ENCODE measurements around the gene APOBEC3A. TPM values are rescaled to one million over a fixed set of nuclear protein-coding genes. Genes with fewer than 3 reads are reported as not detected.

Gene APOBEC3A
- total RNA-seq, 1 experiment from 2014 or later = not detected

GRCh38 chr22:38967451-38968450 is 10.3 kb downstream of the APOBEC3A start:
- Histone ChIP-seq H3K9me3 (ENCODE audit: insufficient read depth, low read depth) (no peaks in the 10 kb centered on the region), H3K9me2 (ENCODE audit: insufficient read depth) (no peaks in the 10 kb centered on the region), H4K20me1 (ENCODE audit: insufficient read depth) (no peaks in the 10 kb centered on the region), H3K27ac (no peak overlapping the region), H3K4me1 (replicated peaks; ENCODE audit: insufficient read depth) (peaks cover 10% of the 10 kb centered on the region; the same call in 1 of the 2 replicates), H3K36me3 (ENCODE audit: low read depth) (no peaks in the 10 kb centered on the region), H3K4me3 (no peak overlapping the region), H3K4me2 (no peak overlapping the region), H3K27me3 (ENCODE audit: insufficient read depth, low read depth) (no peaks in the 10 kb centered on the region), H3K79me2 (ENCODE audit: low read depth) (no peaks in the 10 kb centered on the region), H2AFZ (no peak overlapping the region), H3F3A (ENCODE audit: insufficient read depth, low read depth) (no peaks in the 10 kb centered on the region; the same call in 1 of the 2 replicates)
- no TSS peak for BruUV-seq (replicated peaks)
- TF ChIP-seq CTCF (conservative IDR thresholded peaks at IDR 0.05) (no peak), EZH2 (IDR thresholded peaks at IDR 0.05; ENCODE audit: low read depth) (no peak)
- intact Hi-C loops (cut with micrococcal nuclease; ENCODE audit: unreplicated experiment) = no loop called here
- POLR2A ChIA-PET (ENCODE audit: unreplicated experiment) = no interaction called here
- CTCF ChIA-PET = no interaction called here
- peak in 1 of 2 experiments; percentile 62 for DNase-seq

GRCh38 chr22:38968801-38969200 is 11.4 kb downstream of the APOBEC3A start:
- no peaks in the 10 kb centered on the region for H3K27me3 ChIP-seq (ENCODE audit: insufficient read depth, low read depth)
- H3F3A ChIP-seq (ENCODE audit: insufficient read depth, low read depth) = no peaks in the 10 kb centered on the region; the same call in 1 of the 2 replicates
- intact Hi-C loops (cut with micrococcal nuclease; ENCODE audit: unreplicated experiment) = no loop called here
- ChIA-PET CTCF (no interaction called here), POLR2A (ENCODE audit: unreplicated experiment) (interaction anchor here (1.0 kb wide), 1 partner anchor 184 kb away, joined by 3 read pairs; the partner anchor contains the start of gene CBX7)
- H3K4me2 ChIP-seq = no peak overlapping the region
- H4K20me1 ChIP-seq (ENCODE audit: insufficient read depth) = no peaks in the 10 kb centered on the region
- no peaks in the 10 kb centered on the region for H3K79me2 ChIP-seq (ENCODE audit: low read depth)
- H3K9me2 ChIP-seq (ENCODE audit: insufficient read depth) = no peaks in the 10 kb centered on the region
- no peaks in the 10 kb centered on the region for H3K36me3 ChIP-seq (ENCODE audit: low read depth)
- TF ChIP-seq EZH2 (IDR thresholded peaks at IDR 0.05; ENCODE audit: low read depth) (no peak), CTCF (conservative IDR thresholded peaks at IDR 0.05) (no peak)
- H3K9me3 ChIP-seq (ENCODE audit: insufficient read depth, low read depth) = no peaks in the 10 kb centered on the region
- no peak overlapping the region for H3K27ac ChIP-seq
- no peak overlapping the region for H2AFZ ChIP-seq
- no peak overlapping the region for H3K4me3 ChIP-seq
- H3K4me1 ChIP-seq (replicated peaks; ENCODE audit: insufficient read depth) = peaks cover 10% of the 10 kb centered on the region; the same call in 1 of the 2 replicates
- DNase-seq = no peak
- no TSS peak for BruUV-seq (replicated peaks)

GRCh38 chr22:38970551-38970950 is 13.1 kb downstream of the APOBEC3A start:
- intact Hi-C loops (cut with micrococcal nuclease; ENCODE audit: unreplicated experiment) = no loop called here
- Histone ChIP-seq H3K4me3 (no peak overlapping the region), H3K79me2 (ENCODE audit: low read depth) (no peaks in the 10 kb centered on the region), H3K9me3 (ENCODE audit: insufficient read depth, low read depth) (no peaks in the 10 kb centered on the region), H4K20me1 (ENCODE audit: insufficient read depth) (no peaks in the 10 kb centered on the region), H3K27ac (no peak overlapping the region), H3K27me3 (ENCODE audit: insufficient read depth, low read depth) (no peaks in the 10 kb centered on the region), H3K9me2 (ENCODE audit: insufficient read depth) (no peaks in the 10 kb centered on the region), H2AFZ (no peak overlapping the region), H3K4me1 (replicated peaks; ENCODE audit: insufficient read depth) (peaks cover 6% of the 10 kb centered on the region; the same call in 1 of the 2 replicates), H3K36me3 (ENCODE audit: low read depth) (no peaks in the 10 kb centered on the region), H3K4me2 (no peak overlapping the region), H3F3A (ENCODE audit: insufficient read depth, low read depth) (no peaks in the 10 kb centered on the region; the same call in 1 of the 2 replicates)
- ChIA-PET CTCF (interaction anchor here (0.6 kb wide), 1 partner anchor 124 kb away, joined by 3 read pairs; no protein-coding TSS in a partner anchor), POLR2A (ENCODE audit: unreplicated experiment) (interaction anchor here (0.7 kb wide), 1 partner anchor 110 kb away, joined by 3 read pairs; no protein-coding TSS in a partner anchor)
- BruUV-seq (replicated peaks) = no TSS peak
- no peak for TF ChIP-seq CTCF (conservative IDR thresholded peaks at IDR 0.05)
- no peak for TF ChIP-seq EZH2 (IDR thresholded peaks at IDR 0.05; ENCODE audit: low read depth)
- no peak for DNase-seq

Measured in PC-9 (cell line).